ENCODE data around the gene CTR9.

Gene CTR9

GRCh38 chr11:10780040-10780439 lies 29.0 kb downstream of the CTR9 start:
- no peak for DNase-seq (ENCODE audit: low spot score)

DNA sequence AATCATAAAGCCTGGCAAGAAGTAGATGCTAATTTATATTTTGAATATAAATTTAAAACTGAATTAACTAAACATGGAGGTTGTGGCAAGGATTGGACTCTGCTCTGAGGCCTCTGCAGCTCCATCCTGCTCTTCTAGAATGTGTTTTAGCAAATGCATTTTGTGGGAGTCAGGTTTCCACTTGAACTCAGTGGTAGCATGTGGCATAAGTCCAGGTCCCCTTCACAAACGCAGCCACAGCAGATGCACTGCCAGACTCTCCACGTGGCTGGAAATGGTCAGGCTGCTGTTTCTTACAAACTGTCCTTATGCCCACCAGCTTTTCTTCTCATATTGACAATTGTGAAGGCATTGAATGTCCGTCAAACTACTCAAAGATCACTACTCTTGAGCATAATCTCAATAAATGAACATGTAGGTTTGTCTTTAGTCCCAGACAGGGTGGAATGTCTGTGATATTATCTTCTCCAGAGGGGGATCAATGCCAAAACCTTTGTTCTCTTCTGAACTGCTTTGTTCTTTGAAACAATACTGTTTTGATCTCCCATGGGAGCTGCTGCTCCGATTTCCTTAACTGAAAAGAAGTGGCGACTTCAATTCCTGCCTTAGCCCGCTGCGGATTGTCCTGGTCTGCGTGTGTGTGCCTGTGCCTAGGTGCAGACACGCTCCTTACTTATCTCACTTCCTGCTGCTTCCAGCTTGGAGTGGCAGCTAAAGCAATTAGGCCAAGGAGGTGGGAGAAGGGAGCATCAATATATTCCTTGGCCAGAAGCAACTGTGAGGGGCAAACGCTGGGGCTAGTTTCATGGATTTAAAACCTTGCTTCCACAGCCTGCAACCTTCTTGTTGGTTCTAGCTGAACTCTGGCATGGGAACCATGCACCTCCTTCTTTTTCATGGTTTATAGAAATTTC lies 33.4 kb downstream of the CTR9 start:
- DNase-seq (ENCODE audit: low spot score), result no peak

DNA sequence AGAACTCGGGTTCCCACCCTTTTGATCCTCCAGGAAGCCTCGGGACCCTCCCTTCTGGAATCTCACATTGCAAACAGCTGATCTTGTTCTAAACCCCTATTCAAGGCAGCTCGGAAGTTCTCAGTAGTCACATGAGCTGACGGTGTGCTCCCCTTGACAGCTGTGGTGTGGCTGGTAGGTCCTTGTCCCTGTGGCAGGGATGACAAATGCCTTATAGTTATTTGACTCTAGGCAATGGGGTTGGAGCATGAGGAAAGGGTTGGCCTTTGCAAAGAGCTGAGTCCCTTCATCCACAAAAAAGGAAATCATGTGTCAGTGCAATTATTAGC lies 34.1 kb downstream of the CTR9 start:
- DNase-seq (ENCODE audit: low spot score), result no peak

DNA sequence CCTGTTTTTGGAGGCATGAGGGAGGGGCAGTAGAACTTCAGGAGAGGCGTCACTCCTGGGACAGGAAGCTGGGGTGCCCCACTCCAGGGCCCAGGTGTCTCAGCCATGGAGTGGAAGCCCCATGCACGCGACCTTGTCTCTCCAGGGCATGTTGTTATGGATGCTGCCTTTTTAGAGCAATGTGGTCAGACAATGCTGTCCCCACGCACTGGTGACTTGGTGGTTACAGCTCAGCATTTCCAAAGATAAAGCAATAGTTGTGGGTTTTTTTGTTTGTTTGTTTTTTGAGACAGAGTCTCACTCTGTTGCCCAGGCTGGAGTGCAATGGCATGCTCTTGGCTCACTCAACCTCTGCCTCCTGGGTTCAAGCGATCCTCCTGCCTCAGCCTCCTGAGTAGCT lies 35.4 kb downstream of the CTR9 start:
- no peak for DNase-seq (ENCODE audit: low spot score)

DNA sequence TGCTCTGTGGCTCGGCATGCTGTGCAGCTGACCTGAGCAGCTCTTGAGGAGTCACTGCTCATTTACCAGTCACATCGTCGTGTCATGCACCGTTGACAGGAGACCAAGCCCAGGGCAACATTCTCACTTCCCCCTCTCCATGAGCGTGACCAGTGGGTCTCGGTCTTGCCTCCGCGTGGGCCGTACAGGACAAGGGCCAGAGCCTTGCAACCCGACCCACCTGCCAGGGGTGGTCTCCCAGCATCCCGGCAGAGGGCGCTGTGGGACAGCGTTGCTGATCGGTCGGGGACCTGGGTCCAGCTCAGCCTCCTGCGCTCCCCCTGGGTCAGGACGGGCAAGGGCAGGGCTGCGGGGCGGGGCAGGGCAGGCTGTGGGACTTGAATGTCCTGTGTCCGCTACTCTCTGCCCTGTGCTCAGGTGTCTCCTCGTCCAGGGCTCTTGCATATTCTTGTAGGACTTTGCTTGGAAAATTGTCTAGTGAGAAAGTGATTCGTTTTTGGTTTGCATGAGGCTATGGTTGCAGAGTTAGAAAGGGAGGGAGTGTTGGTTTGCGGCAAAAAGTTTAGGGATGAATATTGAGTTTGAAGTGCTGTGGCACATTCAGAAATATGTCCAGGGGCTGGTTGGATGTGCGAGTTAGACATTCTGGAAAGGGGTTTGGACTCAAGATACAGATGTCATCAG lies 41.5 kb downstream of the CTR9 start:
- DNase-seq (ENCODE audit: low spot score), result peak; percentile 86

- DNase-seq (ENCODE audit: low spot score), result peak; percentile 20
These were observed 42.6 kb downstream of the CTR9 start for GRCh38 chr11:10793470-10794255.

DNA sequence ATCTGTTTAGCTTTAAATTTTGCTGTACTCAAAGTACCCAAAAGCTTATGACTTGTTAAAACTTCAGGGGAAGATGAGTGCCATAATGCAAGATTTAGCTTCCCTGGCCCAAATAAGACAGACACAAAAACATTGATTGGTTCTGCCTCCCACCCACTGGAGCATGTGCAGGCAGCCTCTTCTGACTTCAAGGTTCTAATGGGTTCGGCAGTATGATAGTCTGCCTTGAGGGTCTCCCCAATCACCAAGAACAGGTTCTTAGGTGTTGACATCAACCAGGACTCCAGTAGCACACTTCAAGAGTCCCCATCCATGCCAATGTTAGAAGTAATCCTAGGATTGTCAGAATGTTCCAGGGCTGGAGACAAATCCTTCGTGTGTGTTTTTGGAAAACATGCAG lies 45.1 kb downstream of the CTR9 start:
- peak; percentile 43 for DNase-seq (ENCODE audit: low spot score)

DNA sequence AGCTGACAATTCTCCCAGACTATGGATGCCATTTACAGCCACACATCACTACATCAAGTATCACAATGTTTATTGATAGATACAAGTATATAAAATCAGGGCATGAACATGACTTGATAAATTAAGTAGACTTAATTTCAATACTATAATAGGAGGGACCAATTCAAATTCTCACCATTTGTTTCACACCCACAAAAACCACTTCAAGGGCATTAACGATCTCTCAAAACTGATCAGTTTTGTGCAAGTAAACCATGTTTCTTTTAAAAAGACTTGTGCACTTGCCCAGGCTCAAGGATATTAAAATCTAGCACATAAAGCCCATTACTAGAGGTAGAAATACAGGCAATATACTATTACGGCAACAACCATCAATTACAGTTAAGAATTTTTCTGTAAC lies 46.0 kb downstream of the CTR9 start:
- peak; percentile 22 for DNase-seq (ENCODE audit: low spot score)

GRCh38 chr11:10797531-10797930 lies 46.5 kb downstream of the CTR9 start:
- DNase-seq (ENCODE audit: low spot score), result no peak

GRCh38 chr11:10798330-10798928 lies 47.4 kb downstream of the CTR9 start:
- DNase-seq (ENCODE audit: low spot score), result peak; percentile 22

- peak; percentile 16 for DNase-seq (ENCODE audit: low spot score)
These were observed 49.2 kb downstream of the CTR9 start for GRCh38 chr11:10800292-10800691.

DNA sequence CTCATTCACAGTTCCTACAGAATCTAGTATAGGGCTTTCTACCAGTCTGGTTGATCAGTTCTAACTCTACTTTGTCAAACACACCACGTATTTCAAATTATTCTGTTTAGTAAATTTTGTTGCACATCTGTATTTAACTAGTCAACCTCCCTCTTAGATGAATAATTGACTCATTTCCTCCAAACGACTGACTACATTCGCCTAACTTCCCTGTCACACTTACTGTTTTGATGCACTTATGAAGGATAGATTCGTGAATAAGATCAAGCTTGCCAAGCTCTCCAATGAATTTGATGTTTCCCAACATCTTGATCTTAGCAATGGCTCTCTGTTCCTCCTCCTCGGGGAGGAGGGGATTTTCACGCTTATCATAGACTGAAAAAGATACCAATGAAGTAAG lies 52.6 kb downstream of the CTR9 start:
- no peak for DNase-seq (ENCODE audit: low spot score)

DNA sequence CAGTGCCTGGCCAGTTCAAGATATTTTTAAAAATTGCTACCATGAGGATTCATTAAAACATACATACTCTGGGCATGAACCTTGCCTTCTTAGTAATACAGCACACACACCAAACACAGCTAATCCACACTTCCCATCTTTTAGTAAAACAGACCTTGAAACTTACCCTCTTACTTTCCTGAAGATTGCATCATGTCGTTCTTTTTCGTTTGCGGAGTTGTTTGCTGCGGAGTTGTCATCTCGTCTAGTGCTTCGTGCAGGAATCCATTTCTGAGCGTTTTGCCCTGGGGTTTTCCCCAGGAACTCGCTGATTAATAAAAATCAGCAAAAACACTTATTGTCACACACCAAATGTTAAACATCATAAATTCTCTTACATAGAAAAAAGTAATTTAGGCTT lies 54.7 kb downstream of the CTR9 start:
- DNase-seq (ENCODE audit: low spot score), result no peak

DNA sequence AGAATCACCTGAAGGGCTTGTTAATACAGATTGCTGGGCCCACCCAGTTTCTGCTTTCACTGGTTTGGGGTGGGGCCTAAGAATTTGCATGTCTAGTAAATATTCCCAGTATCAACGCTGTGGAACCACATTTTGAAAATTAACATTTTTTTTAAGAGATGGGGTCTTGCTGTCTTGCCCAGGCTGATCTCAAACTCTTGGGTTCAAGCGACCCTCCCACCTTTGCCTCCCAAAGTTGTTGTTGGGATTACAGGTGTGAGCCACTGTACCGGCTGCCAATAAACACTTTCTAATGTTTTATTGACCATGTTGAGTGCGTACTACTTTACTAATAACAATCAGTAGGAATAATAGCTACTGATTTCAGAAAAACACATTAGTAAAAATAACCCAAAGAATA lies 55.2 kb downstream of the CTR9 start:
- peak; percentile 14 for DNase-seq (ENCODE audit: low spot score)

- peak; percentile 54 for DNase-seq (ENCODE audit: low spot score)
These were observed 56.6 kb downstream of the CTR9 start for GRCh38 chr11:10807493-10808234.

- no peak for DNase-seq (ENCODE audit: low spot score)
These were observed 57.1 kb downstream of the CTR9 start for GRCh38 chr11:10808235-10808552.

DNA sequence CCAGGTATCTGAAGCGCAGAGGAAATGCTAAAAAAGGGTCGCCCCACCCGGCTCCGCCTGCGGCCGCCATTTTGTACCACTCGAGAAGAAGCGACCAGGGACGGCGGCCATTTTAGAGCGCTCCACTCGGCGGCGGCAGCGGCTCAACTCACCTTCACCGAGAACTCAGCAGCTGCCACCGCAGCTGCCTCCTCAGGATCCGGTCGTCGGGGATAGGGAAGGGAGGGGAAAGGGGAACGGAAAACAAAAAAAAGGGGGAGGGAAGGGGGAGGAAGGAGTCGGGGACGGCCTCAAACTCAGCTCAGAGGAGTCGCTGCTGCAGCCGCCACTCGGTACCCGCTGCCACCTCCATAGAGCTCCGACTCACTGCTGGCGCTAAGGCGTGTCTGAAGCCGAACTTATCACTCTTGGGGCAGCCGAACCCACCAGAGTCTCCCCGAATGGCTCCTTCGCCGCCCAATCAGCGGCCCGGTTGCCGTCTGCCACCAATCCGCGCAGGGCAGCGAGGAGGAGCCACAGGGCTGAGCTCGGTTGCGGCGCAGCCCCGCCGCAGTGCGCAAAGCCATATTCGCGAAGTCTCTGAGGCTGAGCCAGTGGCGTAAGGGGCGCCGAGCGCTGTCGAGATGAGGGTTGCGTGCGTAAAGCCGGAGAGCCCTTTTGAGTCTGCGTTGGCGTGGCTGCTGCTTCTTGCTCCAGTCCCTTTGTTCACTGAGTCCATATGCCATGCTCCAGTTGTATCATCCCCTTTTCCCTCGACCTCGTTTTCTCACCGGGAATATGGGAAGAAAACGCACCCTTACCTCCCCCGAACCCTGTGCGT lies 57.7 kb downstream of the CTR9 start, which contains the start of gene EIF4G2:
Gene EIF4G2, minus strand, starts transcription at position 374 of the 820 bp plus-strand sequence.
- DNase-seq (ENCODE audit: low spot score), result peak; percentile 98

DNA sequence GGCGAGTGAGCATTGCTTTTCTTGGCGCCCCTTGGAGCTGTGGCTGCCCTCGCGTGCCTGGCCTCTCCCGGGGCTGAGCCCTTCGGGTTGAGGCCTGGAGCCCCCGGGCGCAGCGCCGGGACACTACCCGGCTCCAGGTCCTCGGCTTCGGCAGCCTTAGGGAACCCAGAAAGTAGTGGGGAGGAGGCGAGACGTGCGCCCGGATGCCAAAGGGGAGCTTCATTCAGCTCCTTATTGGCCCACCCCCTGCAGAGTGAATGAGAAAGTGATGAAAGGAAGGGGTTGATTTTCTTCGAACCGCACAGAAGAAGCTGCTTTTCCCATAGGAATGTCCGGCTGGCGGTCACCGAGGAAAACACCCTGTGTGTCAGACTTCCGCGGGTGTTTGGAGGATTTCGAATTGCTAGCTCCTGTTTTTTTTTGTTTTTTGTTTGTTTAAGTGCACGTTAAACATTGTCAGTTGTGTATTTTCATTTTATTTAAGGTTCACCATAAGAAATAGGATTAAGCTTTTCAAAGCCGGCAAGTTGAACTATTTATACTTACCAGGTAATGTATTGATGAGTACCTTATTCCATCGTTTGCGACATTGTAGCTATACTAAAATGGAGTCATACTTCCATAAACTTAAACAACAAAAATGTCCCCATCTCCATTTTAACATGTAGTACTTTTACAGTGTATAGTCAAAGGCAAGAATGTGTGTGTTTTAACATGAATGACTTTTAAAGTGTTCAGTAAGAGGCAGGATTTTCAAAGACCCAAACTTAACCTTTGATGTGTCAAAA lies 58.5 kb downstream of the CTR9 start:
- peak; percentile 61 for DNase-seq (ENCODE audit: low spot score)

GRCh38 chr11:10813945-10814344 lies 62.9 kb downstream of the CTR9 start:
- DNase-seq (ENCODE audit: low spot score), result no peak

- no peak for DNase-seq (ENCODE audit: low spot score)
These were observed 67.5 kb downstream of the CTR9 start for GRCh38 chr11:10818594-10818993.
